Kidney epithelial cell (primary cell): ENCODE measurements around the gene TOMM40L. TPM values are rescaled to one million over a fixed set of nuclear protein-coding genes. Genes with fewer than 3 reads are reported as not detected.
A peak's percentile ranks its signal among the peaks of the same experiment; 100 is the strongest.

ENCODE experiments used
- DNase-seq: peaks from one replicate; pipeline ENCODE4 v3.0.0-alpha.2; 2010; ENCODE audit warnings: low read depth
- H3K27me3 ChIP-seq: 2 replicates; pipeline ENCODE4 v1.6.0; 2011; ENCODE audit warnings: low read length; ENCODE audit not compliant: control insufficient read depth, insufficient read depth
- H3K36me3 ChIP-seq: 2 replicates; pipeline ENCODE4 v1.5.1; 2011; ENCODE audit warnings: low read length; ENCODE audit not compliant: control insufficient read depth, insufficient read depth
- H3K4me3 ChIP-seq: 2 replicates; pipeline ENCODE4 v1.5.1; 2011; ENCODE audit warnings: low read depth, mild to moderate bottlenecking, control low read depth, low read length
- total RNA-seq: library from RNA; depleted of rRNA; stranded (reverse); fragments of >200 nt; gene quantifications from 2 replicates; pipeline ENCODE4 v1.2.3, GENCODE V29; 2015
- TF ChIP-seq, protein P1 (sequence below): IDR thresholded peaks from 2 replicates; pipeline ENCODE4 v1.5.1; 2011; ENCODE audit warnings: mild to moderate bottlenecking, moderate library complexity, low read length, control low read depth, inconsistent platforms; ENCODE audit not compliant: insufficient read depth, poor library complexity, severe bottlenecking

Gene TOMM40L
- total RNA-seq, 1 donor from 2014 or later: 6.2 TPM

DNA sequence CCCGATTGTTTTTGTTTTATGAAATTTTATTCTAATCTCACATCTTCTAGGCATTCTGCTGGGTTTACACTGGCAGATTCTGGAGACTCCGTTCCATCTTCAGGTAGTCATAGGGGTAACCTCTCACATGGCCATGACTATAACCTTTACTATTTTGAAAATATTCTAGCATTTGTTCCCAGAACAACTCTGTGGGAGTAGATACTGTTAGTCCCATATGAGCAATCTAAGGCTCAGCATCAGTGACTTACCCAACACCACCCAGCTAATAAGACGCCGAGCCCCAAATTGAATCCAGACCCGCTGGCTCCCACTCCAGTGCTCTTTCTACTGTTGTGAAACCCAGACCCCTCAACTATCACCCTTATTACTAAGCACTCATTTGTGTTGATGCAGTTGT lies 36.8 kb upstream of the TOMM40L start:
- TF ChIP-seq, protein P1, sequence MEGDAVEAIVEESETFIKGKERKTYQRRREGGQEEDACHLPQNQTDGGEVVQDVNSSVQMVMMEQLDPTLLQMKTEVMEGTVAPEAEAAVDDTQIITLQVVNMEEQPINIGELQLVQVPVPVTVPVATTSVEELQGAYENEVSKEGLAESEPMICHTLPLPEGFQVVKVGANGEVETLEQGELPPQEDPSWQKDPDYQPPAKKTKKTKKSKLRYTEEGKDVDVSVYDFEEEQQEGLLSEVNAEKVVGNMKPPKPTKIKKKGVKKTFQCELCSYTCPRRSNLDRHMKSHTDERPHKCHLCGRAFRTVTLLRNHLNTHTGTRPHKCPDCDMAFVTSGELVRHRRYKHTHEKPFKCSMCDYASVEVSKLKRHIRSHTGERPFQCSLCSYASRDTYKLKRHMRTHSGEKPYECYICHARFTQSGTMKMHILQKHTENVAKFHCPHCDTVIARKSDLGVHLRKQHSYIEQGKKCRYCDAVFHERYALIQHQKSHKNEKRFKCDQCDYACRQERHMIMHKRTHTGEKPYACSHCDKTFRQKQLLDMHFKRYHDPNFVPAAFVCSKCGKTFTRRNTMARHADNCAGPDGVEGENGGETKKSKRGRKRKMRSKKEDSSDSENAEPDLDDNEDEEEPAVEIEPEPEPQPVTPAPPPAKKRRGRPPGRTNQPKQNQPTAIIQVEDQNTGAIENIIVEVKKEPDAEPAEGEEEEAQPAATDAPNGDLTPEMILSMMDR: no peak
- DNase-seq: no peak
- Histone ChIP-seq H3K4me3 (no peak overlapping the region), H3K36me3 (no peaks in the 10 kb centered on the region), H3K27me3 (peaks cover 2% of the 10 kb centered on the region)

DNA sequence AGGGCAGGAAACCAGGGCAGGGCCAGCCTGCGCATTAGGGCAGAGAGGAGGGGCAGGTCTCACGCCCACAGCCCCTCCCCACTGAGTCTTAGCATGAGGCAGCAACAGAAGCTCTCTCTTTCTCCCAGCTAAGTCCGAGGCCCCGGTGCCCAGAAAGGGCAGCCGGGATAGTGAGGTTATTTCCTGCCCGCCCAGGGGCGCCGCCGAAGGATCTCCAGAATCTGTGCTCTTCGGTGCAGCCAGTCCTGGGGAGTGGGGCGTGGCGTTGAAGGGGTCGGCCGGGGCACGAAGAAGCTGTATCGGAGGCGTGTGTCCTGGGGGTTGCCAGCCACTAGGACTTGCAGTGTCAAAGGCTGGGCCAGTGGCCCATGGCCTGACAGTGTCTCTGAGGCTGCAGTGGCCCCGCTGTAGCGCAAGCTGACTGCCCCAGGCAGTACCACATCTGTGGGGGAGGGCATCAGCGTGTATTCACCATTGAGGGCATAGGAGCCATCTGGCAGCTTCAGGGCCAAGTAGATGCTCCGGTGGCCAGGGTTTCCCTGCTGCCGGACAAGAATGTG lies 34.8 kb upstream of the TOMM40L start:
- Histone ChIP-seq H3K4me3 (no peak overlapping the region), H3K36me3 (no peaks in the 10 kb centered on the region), H3K27me3 (peaks cover 2% of the 10 kb centered on the region)
- TF ChIP-seq, protein P1: no peak
- DNase-seq: no peak

DNA sequence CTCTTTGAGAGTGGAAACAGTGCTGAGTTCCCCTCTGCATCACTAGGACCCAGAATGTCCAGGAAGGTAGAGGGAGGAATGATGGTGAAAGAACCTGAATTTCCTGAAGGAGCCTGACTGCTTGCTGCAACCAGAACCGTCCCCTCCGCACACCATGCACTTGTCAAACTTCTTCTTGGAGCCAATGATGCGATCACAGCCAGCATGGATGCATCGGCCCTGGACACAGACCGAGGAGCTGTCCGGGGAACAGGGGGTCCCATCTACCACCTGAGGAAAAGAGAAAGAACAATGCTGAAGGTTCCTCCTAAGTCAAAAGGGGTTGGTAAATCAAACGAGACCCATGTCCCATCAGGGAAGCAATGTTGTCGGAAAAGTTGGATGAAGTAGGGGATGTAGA lies 33.9 kb upstream of the TOMM40L start:
- TF ChIP-seq, protein P1: no peak
- H3K4me3 ChIP-seq: no peak overlapping the region
- H3K27me3 ChIP-seq: peaks cover 2% of the 10 kb centered on the region
- H3K36me3 ChIP-seq: no peaks in the 10 kb centered on the region
- DNase-seq: no peak

DNA sequence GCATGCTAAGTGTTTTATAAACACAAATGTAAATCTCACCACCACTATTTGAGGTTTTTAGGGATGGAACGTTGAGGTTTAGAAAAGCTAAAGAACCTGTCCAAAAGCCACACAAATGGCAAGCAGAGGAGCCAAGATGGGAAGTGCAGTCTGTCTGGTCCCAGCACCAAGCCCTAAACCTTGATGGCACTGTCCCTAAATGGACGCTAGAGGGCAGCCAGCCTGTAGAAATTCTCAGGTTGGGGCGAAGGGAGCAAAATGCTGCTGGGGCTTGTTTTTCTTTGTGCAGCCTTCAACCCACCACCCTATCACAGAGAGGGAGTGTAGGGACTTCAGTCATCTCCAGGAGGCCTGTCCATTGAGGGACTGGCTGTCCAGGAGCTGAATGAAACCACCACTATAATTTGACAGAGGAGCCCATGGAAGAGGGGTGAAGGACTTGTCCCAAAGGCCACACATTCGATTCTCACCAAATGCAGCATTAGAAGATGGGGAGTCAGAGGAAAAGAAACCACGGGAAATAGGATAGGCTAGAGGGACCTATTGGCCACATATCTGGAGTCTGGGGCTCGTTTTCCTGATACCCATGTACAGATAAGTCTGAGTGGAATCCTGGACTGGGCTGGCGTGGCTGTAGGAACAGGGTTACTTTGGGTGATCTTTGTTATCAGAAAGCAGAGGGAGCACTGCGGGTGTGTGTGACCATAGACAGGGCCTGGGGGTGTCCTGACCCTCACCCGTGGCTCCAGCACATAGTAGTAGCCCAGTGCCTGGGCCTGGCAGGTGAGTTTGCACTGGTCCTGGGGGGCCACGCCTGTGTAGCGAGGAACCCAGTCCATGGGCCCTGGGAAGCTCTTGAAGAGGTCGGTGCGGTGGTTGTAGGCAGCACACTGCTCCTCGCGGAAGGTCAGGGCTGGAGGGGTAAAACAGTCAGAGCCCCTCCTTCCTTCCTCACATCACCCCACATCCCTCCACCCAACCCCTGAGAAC lies 33.1 kb upstream of the TOMM40L start:
- TF ChIP-seq, protein P1: peak; percentile 93
- DNase-seq: no peak
- Histone ChIP-seq H3K27me3 (peaks cover 2% of the 10 kb centered on the region), H3K4me3 (no peak overlapping the region), H3K36me3 (no peaks in the 10 kb centered on the region)

DNA sequence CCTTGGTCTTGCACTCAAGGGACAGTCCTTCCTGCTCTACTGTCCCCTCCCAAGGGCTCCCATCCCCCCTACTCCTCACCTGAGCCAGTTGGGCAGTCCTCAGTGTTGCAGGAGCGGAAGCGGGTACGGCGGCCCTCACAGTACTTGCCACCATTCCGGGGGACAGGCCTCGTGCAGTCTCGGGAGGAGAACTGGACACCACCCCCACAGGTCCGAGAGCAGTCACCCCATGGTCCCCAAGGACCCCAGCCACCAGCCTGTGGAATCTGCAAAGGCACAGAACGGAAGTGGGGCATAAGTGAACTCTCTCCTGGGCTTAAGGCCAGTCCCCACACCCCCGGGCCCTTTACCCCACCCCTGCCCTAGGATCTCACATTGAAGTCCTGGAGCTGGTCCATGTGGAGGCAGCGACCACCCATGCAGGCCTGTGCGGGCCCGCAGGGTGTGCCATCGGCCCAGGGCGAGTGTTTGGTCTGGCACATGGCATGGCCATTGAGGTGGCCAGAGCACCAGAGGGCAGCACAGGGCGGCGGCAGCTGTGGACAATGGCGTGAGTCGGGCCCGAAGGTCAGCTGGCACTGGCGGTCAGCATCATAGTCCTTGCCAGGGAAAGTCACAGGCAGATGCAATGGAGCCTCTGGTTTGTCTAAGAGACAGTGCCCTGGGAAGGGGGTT lies 32.2 kb upstream of the TOMM40L start:
- Histone ChIP-seq H3K4me3 (no peak overlapping the region), H3K36me3 (no peaks in the 10 kb centered on the region), H3K27me3 (peaks cover 5% of the 10 kb centered on the region)
- no peak for DNase-seq
- TF ChIP-seq, protein P1: no peak
